ENCODE results near the gene SEMA3F. TPM values are rescaled to one million over a fixed set of nuclear protein-coding genes. Genes with fewer than 3 reads are reported as not detected.

Gene SEMA3F
- total RNA-seq, 2 donors from 2014 or later, result 14.7 to 24.0 TPM

GRCh38 chr3:50194903-50195500, 39.9 kb downstream of the SEMA3F start:
- Histone ChIP-seq H3K36me3 (no peaks in the 10 kb centered on the region), H3K27ac (no peak overlapping the region), H3K9me3 (no peaks in the 10 kb centered on the region), H3K4me1 (peaks cover 4% of the 10 kb centered on the region), H3K27me3 (peaks cover 17% of the 10 kb centered on the region), H3K9ac (ENCODE audit: low read depth in 2 of 2, low read length in 2 of 2) (no peak overlapping the region), H3K4me3 (no peak overlapping the region)
- DNase-seq, result no peak
- TF ChIP-seq CTCF (IDR thresholded peaks at IDR 0.05), result no peak
- intact Hi-C loops (cut with DNase I), result loop anchor here (5.0 kb wide), 1 partner anchor 77 kb away; no protein-coding TSS in a partner anchor

DNA sequence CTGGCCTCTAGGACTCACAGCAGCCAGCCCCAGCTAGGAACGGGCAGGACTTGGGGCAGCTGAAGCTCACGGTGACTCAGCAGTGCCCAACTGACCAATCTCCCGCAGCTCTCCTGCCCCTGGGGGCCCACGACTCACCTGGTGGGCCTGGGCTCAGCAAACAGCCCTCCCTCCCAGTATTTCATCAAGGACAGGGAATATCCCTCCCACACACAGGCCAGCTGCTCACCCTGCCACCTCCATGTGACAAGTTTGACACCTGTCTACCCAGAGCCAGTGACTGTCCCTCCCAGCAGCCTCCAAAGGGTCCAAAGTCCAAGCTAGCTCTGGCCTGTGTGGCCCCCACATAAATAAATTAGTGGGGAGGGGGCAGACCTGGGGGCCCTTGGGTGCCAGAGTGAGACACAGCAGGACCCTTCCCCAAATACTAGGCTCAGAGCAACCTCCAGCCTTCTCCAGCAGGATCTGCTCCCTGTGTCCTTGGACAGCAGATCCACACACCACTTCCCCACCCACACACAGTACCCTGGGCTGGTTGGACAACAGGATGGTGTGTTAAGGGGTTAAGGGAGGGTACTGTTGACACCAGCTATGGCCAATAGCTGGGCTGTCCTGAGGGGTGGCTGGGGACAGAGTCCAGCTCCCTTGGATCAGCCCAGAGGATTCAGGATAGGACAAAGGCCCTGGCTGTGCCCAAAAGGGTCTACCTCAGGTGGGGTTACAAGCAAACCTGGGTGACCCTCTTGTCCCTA, 40.6 kb downstream of the SEMA3F start:
- no peak for DNase-seq
- Histone ChIP-seq H3K4me1 (peaks cover 4% of the 10 kb centered on the region), H3K9me3 (no peaks in the 10 kb centered on the region), H3K27ac (no peak overlapping the region), H3K36me3 (no peaks in the 10 kb centered on the region), H3K9ac (ENCODE audit: low read depth in 2 of 2, low read length in 2 of 2) (no peak overlapping the region), H3K4me3 (no peak overlapping the region), H3K27me3 (peaks cover 17% of the 10 kb centered on the region)
- intact Hi-C loops (cut with DNase I), result no loop called here
- TF ChIP-seq CTCF (IDR thresholded peaks at IDR 0.05), result no peak

GRCh38 chr3:50196253-50196801, 41.2 kb downstream of the SEMA3F start:
- Histone ChIP-seq H3K9me3 (no peaks in the 10 kb centered on the region), H3K36me3 (no peaks in the 10 kb centered on the region), H3K27me3 (peaks cover 17% of the 10 kb centered on the region), H3K4me3 (no peak overlapping the region), H3K9ac (ENCODE audit: low read depth in 2 of 2, low read length in 2 of 2) (no peak overlapping the region), H3K27ac (no peak overlapping the region), H3K4me1 (peaks cover 4% of the 10 kb centered on the region)
- DNase-seq, result no peak
- TF ChIP-seq CTCF (IDR thresholded peaks at IDR 0.05), result no peak
- intact Hi-C loops (cut with DNase I), result no loop called here

- DNase-seq, result no peak
- TF ChIP-seq CTCF (IDR thresholded peaks at IDR 0.05), result no peak
- no peak overlapping the region for H3K9ac ChIP-seq (ENCODE audit: low read depth in 2 of 2, low read length in 2 of 2)
- no peaks in the 10 kb centered on the region for H3K9me3 ChIP-seq
- intact Hi-C loops (cut with DNase I), result no loop called here
- H3K27ac ChIP-seq, result no peak overlapping the region
- no peaks in the 10 kb centered on the region for H3K36me3 ChIP-seq
- peaks cover 39% of the 10 kb centered on the region for H3K27me3 ChIP-seq
- no peak overlapping the region for H3K4me3 ChIP-seq
- H3K4me1 ChIP-seq, result no peaks in the 10 kb centered on the region
Observed at GRCh38 chr3:50201573-50202315, 46.6 kb downstream of the SEMA3F start.

GRCh38 chr3:50202353-50203112, 47.4 kb downstream of the SEMA3F start:
- Histone ChIP-seq H3K27ac (no peak overlapping the region), H3K9me3 (no peaks in the 10 kb centered on the region), H3K9ac (ENCODE audit: low read depth in 2 of 2, low read length in 2 of 2) (no peak overlapping the region), H3K4me1 (no peaks in the 10 kb centered on the region), H3K4me3 (no peak overlapping the region), H3K27me3 (peaks cover 40% of the 10 kb centered on the region), H3K36me3 (no peaks in the 10 kb centered on the region)
- intact Hi-C loops (cut with DNase I), result no loop called here
- no peak for TF ChIP-seq CTCF (IDR thresholded peaks at IDR 0.05)
- DNase-seq, result no peak
